Esophagus squamous epithelium (tissue), 4 donors: ENCODE results near the gene TMEM131.
"Not testable (repeated sequence)": the region's sequence is repeated elsewhere in the genome, so short reads cannot be mapped to it uniquely, and the experiment has no call there.

Experiments used
- POLR2A ChIP-seq, 4 donors: fragments of 450-650 bp; IDR thresholded peaks; one replicate each; pipeline ENCODE4 v1.6.1; 2017; ENCODE audit warnings: antibody characterized with exemption in 4 of 4, mild to moderate bottlenecking in 4 of 4, moderate library complexity in 3 of 4
- TF ChIP-seq, protein P1 (sequence below), 6 experiments: fragments of 450-650 bp in 4 of 6; fragments of 200-600 bp in 2 of 6; sonication (generic) in 2 of 6; IDR thresholded peaks; one replicate each; pipeline ENCODE4 v1.5.1; 2016 to 2019; ENCODE audit warnings: antibody characterized with exemption in 6 of 6, mild to moderate bottlenecking in 4 of 6, moderate library complexity in 4 of 6

DNA sequence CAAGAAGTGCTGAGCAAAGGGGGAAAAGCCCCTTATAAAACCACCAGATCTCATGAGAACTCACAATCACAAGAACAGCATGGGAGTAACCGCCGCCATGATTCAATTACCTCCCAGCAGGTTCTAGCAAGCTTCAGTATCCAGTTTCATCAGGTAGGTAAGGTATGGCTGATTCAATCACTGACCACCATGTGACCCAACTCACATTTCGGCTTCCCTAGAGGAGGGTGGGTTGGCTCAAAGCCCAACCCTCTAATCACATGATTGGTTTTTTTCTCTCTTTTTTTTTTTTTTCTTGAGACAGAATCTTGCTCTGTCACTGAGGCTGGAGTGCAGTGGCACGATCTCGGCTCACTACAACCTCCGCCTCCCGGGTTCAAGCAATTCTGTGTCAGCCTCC is 78.1 kb downstream of the TMEM131 start:
- TF ChIP-seq, protein P1, sequence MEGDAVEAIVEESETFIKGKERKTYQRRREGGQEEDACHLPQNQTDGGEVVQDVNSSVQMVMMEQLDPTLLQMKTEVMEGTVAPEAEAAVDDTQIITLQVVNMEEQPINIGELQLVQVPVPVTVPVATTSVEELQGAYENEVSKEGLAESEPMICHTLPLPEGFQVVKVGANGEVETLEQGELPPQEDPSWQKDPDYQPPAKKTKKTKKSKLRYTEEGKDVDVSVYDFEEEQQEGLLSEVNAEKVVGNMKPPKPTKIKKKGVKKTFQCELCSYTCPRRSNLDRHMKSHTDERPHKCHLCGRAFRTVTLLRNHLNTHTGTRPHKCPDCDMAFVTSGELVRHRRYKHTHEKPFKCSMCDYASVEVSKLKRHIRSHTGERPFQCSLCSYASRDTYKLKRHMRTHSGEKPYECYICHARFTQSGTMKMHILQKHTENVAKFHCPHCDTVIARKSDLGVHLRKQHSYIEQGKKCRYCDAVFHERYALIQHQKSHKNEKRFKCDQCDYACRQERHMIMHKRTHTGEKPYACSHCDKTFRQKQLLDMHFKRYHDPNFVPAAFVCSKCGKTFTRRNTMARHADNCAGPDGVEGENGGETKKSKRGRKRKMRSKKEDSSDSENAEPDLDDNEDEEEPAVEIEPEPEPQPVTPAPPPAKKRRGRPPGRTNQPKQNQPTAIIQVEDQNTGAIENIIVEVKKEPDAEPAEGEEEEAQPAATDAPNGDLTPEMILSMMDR (IDR thresholded peaks at IDR 0.05), result not testable (repeated sequence)
- TF ChIP-seq POLR2A (IDR thresholded peaks at IDR 0.05), result not testable (repeated sequence)
